H1 (cell line): ENCODE data around the gene HES2. TPM values are rescaled to one million over a fixed set of nuclear protein-coding genes. Genes with fewer than 3 reads are reported as not detected.
A peak's percentile ranks its signal among the peaks of the same experiment; 100 is the strongest.

Experiments used
- CTCF ChIA-PET: fragments of 300-600 bp; sonication (Branson Sonifier 250); formaldehyde crosslinking; loops from one replicate; lab custom pipeline; 2021; ENCODE audit not compliant: partially characterized antibody; lab: Charles Lee
- POLR2A ChIA-PET: fragments of 300-600 bp; sonication (Branson Sonifier 250); formaldehyde crosslinking; loops from one replicate; lab custom pipeline; 2021; ENCODE audit warnings: inconsistent platforms; ENCODE audit not compliant: partially characterized antibody; lab: Charles Lee
- DNase-seq, 2 experiments: peaks; one replicate each; pipeline versions ENCODE4 v3.0.0 to v3.0.0-alpha.2; 2010 to 2022; ENCODE audit warnings: low spot score in 2 of 2, low read depth in 1 of 2, mixed read lengths in 1 of 2
- FAIRE-seq: peaks from 2 replicates; lab custom pipeline; 2011; peaks lifted over from hg19 to GRCh38; lab: Jason Lieb, UNC
- H2AFZ ChIP-seq: 2 replicates; pipeline ENCODE4 v1.8.1; 2012; ENCODE audit warnings: low read length, inconsistent platforms
- H2AK5ac ChIP-seq: 2 replicates; pipeline ENCODE4 v1.6.1; 2013; ENCODE audit warnings: low read depth, low read length
- H2BK120ac ChIP-seq: replicated peaks from 2 replicates; pipeline ENCODE3; 2013; ENCODE audit warnings: low read depth, low read length, inconsistent platforms
- H2BK12ac ChIP-seq: 2 replicates; pipeline ENCODE4 v1.6.1; 2013; ENCODE audit warnings: low read depth, low read length
- H2BK15ac ChIP-seq: 2 replicates; pipeline ENCODE4 v1.6.1; 2013; ENCODE audit warnings: low read length
- H2BK20ac ChIP-seq: 2 replicates; pipeline ENCODE4 v1.6.1; 2013; ENCODE audit warnings: low read length
- H2BK5ac ChIP-seq: 2 replicates; pipeline ENCODE4 v1.6.1; 2013; ENCODE audit warnings: low read depth, low read length
- H3K14ac ChIP-seq: 2 replicates; pipeline ENCODE4 v1.6.1; 2013; ENCODE audit warnings: inconsistent platforms; ENCODE audit not compliant: insufficient read length
- H3K18ac ChIP-seq: 2 replicates; pipeline ENCODE4 v1.6.1; 2013; ENCODE audit warnings: low read length; ENCODE audit errors: extremely low read depth
- H3K23ac ChIP-seq: 2 replicates; pipeline ENCODE4 v1.6.1; 2013; ENCODE audit warnings: inconsistent platforms; ENCODE audit not compliant: insufficient read length
- H3K23me2 ChIP-seq: 2 replicates; pipeline ENCODE4 v1.6.1; 2013; ENCODE audit warnings: low read depth, low read length
- H3K27ac ChIP-seq: 2 replicates; pipeline ENCODE4 v1.6.1; 2011; ENCODE audit warnings: low read depth, low read length, inconsistent platforms
- H3K27me3 ChIP-seq, 4 experiments: replicated peaks in 1 of 4; 1 replicate in 1 of 4; 2 replicates in 3 of 4; pipeline versions ENCODE4 v1.6.1 to v1.8.1; 2011 to 2013; ENCODE audit warnings: low read length in 3 of 4, mild to moderate bottlenecking in 3 of 4, inconsistent platforms in 2 of 4, mixed read lengths in 2 of 4, moderate library complexity in 1 of 4; ENCODE audit not compliant: control insufficient read depth in 3 of 4, insufficient read depth in 3 of 4; ENCODE audit errors: extremely low read depth in 1 of 4
- H3K36me3 ChIP-seq, 4 experiments: 2 replicates each; pipeline versions ENCODE4 v1.6.1 to v1.8.1; 2011 to 2013; ENCODE audit warnings: mild to moderate bottlenecking in 4 of 4, low read length in 3 of 4, moderate library complexity in 2 of 4, control low read depth in 1 of 4, inconsistent platforms in 1 of 4; ENCODE audit not compliant: insufficient read depth in 4 of 4, control insufficient read depth in 2 of 4
- H3K4ac ChIP-seq: replicated peaks from 2 replicates; pipeline ENCODE3; 2013; ENCODE audit warnings: low read length, low read depth, mixed read lengths, inconsistent platforms; ENCODE audit not compliant: insufficient read length
- H3K4me1 ChIP-seq, 4 experiments: replicated peaks in 1 of 4; 1 replicate in 1 of 4; 2 replicates in 3 of 4; pipeline versions ENCODE4 v1.6.1 to v1.8.1; 2011 to 2013; ENCODE audit warnings: low read length in 3 of 4, inconsistent platforms in 2 of 4, mixed read lengths in 1 of 4; ENCODE audit not compliant: insufficient read depth in 4 of 4, control insufficient read depth in 3 of 4
- H3K4me2 ChIP-seq, 2 experiments: 2 replicates each; pipeline versions ENCODE4 v1.6.1 to v1.8.1; 2011 to 2013; ENCODE audit warnings: low read depth in 2 of 2, low read length in 2 of 2, control low read depth in 1 of 2, inconsistent platforms in 1 of 2, mild to moderate bottlenecking in 1 of 2; ENCODE audit not compliant: insufficient read depth in 1 of 2
- H3K4me3 ChIP-seq, 4 experiments: fragments of 200-600, 300-600 bp in 1 of 4; sonication (generic), shearing (Covaris generic), sonication (Bioruptor Twin) in 1 of 4; 2 replicates each; pipeline versions ENCODE4 v1.5.1 to v1.8.1; 2011 to 2016; ENCODE audit warnings: low read length in 4 of 4, low read depth in 3 of 4, control low read depth in 2 of 4, inconsistent platforms in 2 of 4, mild to moderate bottlenecking in 2 of 4, mixed read lengths in 1 of 4, moderate library complexity in 1 of 4; ENCODE audit not compliant: insufficient read depth in 2 of 4; ENCODE audit errors: extremely low read depth in 1 of 4
- H3K56ac ChIP-seq: replicated peaks from 2 replicates; pipeline ENCODE3; 2013; ENCODE audit warnings: low read depth, mild to moderate bottlenecking, mixed read lengths, low read length, inconsistent platforms; ENCODE audit not compliant: insufficient read length
- H3K79me1 ChIP-seq: 2 replicates; pipeline ENCODE4 v1.6.1; 2013; ENCODE audit warnings: low read depth, low read length, control low read depth
- H3K79me2 ChIP-seq, 2 experiments: 2 replicates each; pipeline versions ENCODE4 v1.6.1 to v1.8.1; 2012 to 2013; ENCODE audit warnings: low read length in 2 of 2, mild to moderate bottlenecking in 2 of 2, inconsistent platforms in 1 of 2; ENCODE audit not compliant: insufficient read depth in 2 of 2, control insufficient read depth in 1 of 2
- H3K9ac ChIP-seq, 4 experiments: replicated peaks in 1 of 4; 1 replicate in 1 of 4; 2 replicates in 3 of 4; pipeline versions ENCODE4 v1.6.1 to v1.8.1; 2011 to 2013; ENCODE audit warnings: low read depth in 3 of 4, low read length in 3 of 4, control low read depth in 2 of 4, mild to moderate bottlenecking in 2 of 4, moderate library complexity in 2 of 4, inconsistent platforms in 1 of 4; ENCODE audit errors: extremely low read depth in 1 of 4
- H3K9me3 ChIP-seq, 2 experiments: 2 replicates each; pipeline versions ENCODE4 v1.6.1 to v1.8.1; 2012 to 2013; ENCODE audit warnings: mild to moderate bottlenecking in 2 of 2, moderate library complexity in 2 of 2, control low read depth in 1 of 2, inconsistent platforms in 1 of 2, low read depth in 1 of 2, low read length in 1 of 2, mixed read lengths in 1 of 2; ENCODE audit not compliant: insufficient read depth in 2 of 2
- H4K20me1 ChIP-seq, 2 experiments: replicated peaks in 1 of 2; 2 replicates each; pipeline versions ENCODE3 to v1.8.1; 2011 to 2013; ENCODE audit warnings: inconsistent platforms in 2 of 2, low read length in 2 of 2, mild to moderate bottlenecking in 1 of 2; ENCODE audit not compliant: insufficient read depth in 2 of 2, control insufficient read depth in 1 of 2
- H4K5ac ChIP-seq: 2 replicates; pipeline ENCODE4 v1.6.1; 2013; ENCODE audit warnings: low read length, low read depth, mixed read lengths, inconsistent platforms; ENCODE audit not compliant: insufficient read length
- H4K8ac ChIP-seq: 2 replicates; pipeline ENCODE4 v1.8.0; 2013; ENCODE audit warnings: mild to moderate bottlenecking, moderate library complexity, low read length, inconsistent platforms; ENCODE audit not compliant: insufficient read depth; ENCODE audit errors: extremely low read depth
- H4K91ac ChIP-seq: replicated peaks from 2 replicates; pipeline ENCODE3; 2013; ENCODE audit warnings: low read length, mixed read lengths, inconsistent platforms; ENCODE audit not compliant: insufficient read length
- ASH2L ChIP-seq: fragments of 200-600, 300-600 bp; sonication (generic); IDR thresholded peaks from one replicate; pipeline ENCODE4 v1.7.1; 2017; ENCODE audit warnings: low read length
- BACH1 ChIP-seq: IDR thresholded peaks from 2 replicates; pipeline ENCODE4 v1.6.1; 2012; ENCODE audit warnings: low read length, improper control_type of control experiment
- BCL11A ChIP-seq, 2 experiments: IDR thresholded peaks; one replicate each; pipeline ENCODE4 v1.6.1; 2011; ENCODE audit warnings: low read depth in 2 of 2, low read length in 2 of 2, mild to moderate bottlenecking in 2 of 2
- CEBPB ChIP-seq: IDR thresholded peaks from 2 replicates; pipeline ENCODE4 v1.6.1; 2012; ENCODE audit warnings: low read depth, low read length
- CHD1 ChIP-seq: IDR thresholded peaks from 2 replicates; pipeline ENCODE4 v1.6.1; 2012; ENCODE audit warnings: low read depth, low read length, improper control_type of control experiment
- EGR1 ChIP-seq: IDR thresholded peaks from 2 replicates; pipeline ENCODE4 v1.6.1; 2011; ENCODE audit warnings: low read depth, low read length, borderline replicate concordance
- MAX ChIP-seq: IDR thresholded peaks from 2 replicates; pipeline ENCODE4 v1.6.1; 2012; ENCODE audit warnings: inconsistent platforms
- RXRA ChIP-seq: IDR thresholded peaks from 2 replicates; pipeline ENCODE4 v1.6.1; 2011; ENCODE audit warnings: low read depth, mild to moderate bottlenecking, low read length, moderate library complexity; ENCODE audit not compliant: insufficient read depth
- ZNF274 ChIP-seq: IDR thresholded peaks from 2 replicates; pipeline ENCODE4 v1.7.0; 2012; ENCODE audit warnings: low read length, borderline replicate concordance; ENCODE audit errors: extremely low read depth
- WGBS, 2 experiments: shearing (Covaris generic) in 1 of 2; methylation state at CpG; one replicate each; pipeline versions ENCODE4 v1.1.6 to v1.1.7; 2013 to 2015; ENCODE audit warnings: low lambda C conversion rate in 2 of 2, mixed read lengths in 2 of 2, inconsistent platforms in 1 of 2, low coverage in 1 of 2, missing lambda C conversion rate in 1 of 2; ENCODE audit not compliant: insufficient replicate concordance in 2 of 2, insufficient coverage in 1 of 2, insufficient read length in 1 of 2; ENCODE audit errors: extremely low coverage in 1 of 2, missing lambda C conversion rate in 1 of 2; 5-methylcytosine and 5-hydroxymethylcytosine counted together
- polyA plus RNA-seq, 7 experiments: library from polyadenylated mRNA; depleted of rRNA in 3 of 7; stranded (reverse) in 5 of 7; unstranded in 2 of 7; fragments of >200 nt in 5 of 7; fragments of 200-250 nt in 2 of 7; gene quantifications; 1 replicate in 5 of 7; 2 replicates in 1 of 7; 4 replicates in 1 of 7; pipeline versions ENCODE4 v1.2.1 to v1.2.3, GENCODE V29; 2011 to 2013; ENCODE audit warnings: missing spikeins in 2 of 7, mixed read lengths in 2 of 7
- total RNA-seq: library from RNA; stranded (reverse); fragmentation: NEBNext Ultra II Directional; extraction: Animal tissue kit (Norgen Biotek cat#: 25700); gene quantifications from 2 replicates; pipeline ENCODE4 v1.2.1, GENCODE V29; 2021

HES2 gene
- total and polyA plus RNA-seq, 2 of the 8 experiments (the other 6 are each of a cell fraction or from before 2014, with no cell fraction given) = 0.15 to 0.53 TPM

GRCh38 chr1:6450005-6450450 lies 30.3 kb upstream of the HES2 start:
- peaks cover 3 to 27% (median 15%) of the 10 kb centered on the region in 4 experiments; a peak in 6 of 7 replicates for H3K27me3 ChIP-seq
- 90% methylated on average over 4 of the region's 7 CpGs; no CpG with 5 or more reads in 1 of the 2 experiments for WGBS, 2 experiments

More at GRCh38 chr1:6450005-6450450, 30.3 kb upstream of the HES2 start:
- peak overlapping the region in 1 of 2 experiments; percentile 79; a peak in 1 of 4 replicates for H3K4me2 ChIP-seq
- H3K4me1 ChIP-seq = peaks cover 0 to 28% (median 14%) of the 10 kb centered on the region in 4 experiments; a peak in 6 of 7 replicates
- peaks cover 13% of the 10 kb centered on the region; the same call in 1 of the 2 replicates for H3K23me2 ChIP-seq
- H3K4me3 ChIP-seq = no peak overlapping the region
- TF ChIP-seq MAX = no peak
- no peak for TF ChIP-seq RXRA
- TF ChIP-seq BACH1 = no peak
- no peak for TF ChIP-seq CEBPB
- no peak for TF ChIP-seq CHD1
- TF ChIP-seq BCL11A (IDR thresholded peaks at IDR 0.05; ENCODE audit: low read depth in 2 of 2, low read length in 2 of 2) = no peak
- no peak for TF ChIP-seq ZNF274
- no peak for TF ChIP-seq EGR1
- TF ChIP-seq ASH2L = no peak
- TF ChIP-seq, all 59 proteins: peak for 0
- POLR2A ChIA-PET = interaction anchor here (3.3 to 12.2 kb wide), 2 partner anchors 13 to 21 kb away, joined by 13 to 123 read pairs; partner anchors contain the start of gene TNFRSF25
- Histone ChIP-seq H3K14ac (no peak overlapping the region), H3K9me3 (no peaks in the 10 kb centered on the region; a peak in 1 of 4 replicates), H2BK15ac (0 out of 2 replicates have a peak overlapping the region, but pooled peaks have one; percentile 37), H3K36me3 (no peaks in the 10 kb centered on the region; a peak in 1 of 8 replicates), H3K4ac (no peak overlapping the region), H2BK120ac (no peak overlapping the region), H3K27ac (no peak overlapping the region), H4K5ac (no peak overlapping the region), H2BK12ac (no peak overlapping the region), H3K9ac (no peak overlapping the region), H3K23ac (no peak overlapping the region), H3K56ac (no peak overlapping the region), H3K79me1 (no peaks in the 10 kb centered on the region), H4K8ac (peak overlapping the region; percentile 14; the same call in 1 of the 2 replicates), H2AFZ (no peak overlapping the region), H3K18ac (no peak overlapping the region), H4K20me1 (no peaks in the 10 kb centered on the region), H2AK5ac (no peak overlapping the region), H3K79me2 (no peaks in the 10 kb centered on the region), H2BK20ac (no peak overlapping the region), H4K91ac (no peak overlapping the region), H2BK5ac (no peak overlapping the region)
- CTCF ChIA-PET = interaction anchor here (1.0 to 16.7 kb wide), 11 partner anchors 11 to 211 kb away, joined by 3 to 168 read pairs (median 13); partner anchors contain the start of genes PLEKHG5 and TNFRSF25
- FAIRE-seq = no peak
- DNase-seq = no peak
